ENCODE results near the gene GNPDA1. TPM values are rescaled to one million over a fixed set of nuclear protein-coding genes. Genes with fewer than 3 reads are reported as not detected.
"Not testable (repeated sequence)": the region's sequence is repeated elsewhere in the genome, so short reads cannot be mapped to it uniquely, and the experiment has no call there.

GNPDA1 gene
- total RNA-seq, 2 donors from 2014 or later, result 11.4 to 42.2 TPM

DNA sequence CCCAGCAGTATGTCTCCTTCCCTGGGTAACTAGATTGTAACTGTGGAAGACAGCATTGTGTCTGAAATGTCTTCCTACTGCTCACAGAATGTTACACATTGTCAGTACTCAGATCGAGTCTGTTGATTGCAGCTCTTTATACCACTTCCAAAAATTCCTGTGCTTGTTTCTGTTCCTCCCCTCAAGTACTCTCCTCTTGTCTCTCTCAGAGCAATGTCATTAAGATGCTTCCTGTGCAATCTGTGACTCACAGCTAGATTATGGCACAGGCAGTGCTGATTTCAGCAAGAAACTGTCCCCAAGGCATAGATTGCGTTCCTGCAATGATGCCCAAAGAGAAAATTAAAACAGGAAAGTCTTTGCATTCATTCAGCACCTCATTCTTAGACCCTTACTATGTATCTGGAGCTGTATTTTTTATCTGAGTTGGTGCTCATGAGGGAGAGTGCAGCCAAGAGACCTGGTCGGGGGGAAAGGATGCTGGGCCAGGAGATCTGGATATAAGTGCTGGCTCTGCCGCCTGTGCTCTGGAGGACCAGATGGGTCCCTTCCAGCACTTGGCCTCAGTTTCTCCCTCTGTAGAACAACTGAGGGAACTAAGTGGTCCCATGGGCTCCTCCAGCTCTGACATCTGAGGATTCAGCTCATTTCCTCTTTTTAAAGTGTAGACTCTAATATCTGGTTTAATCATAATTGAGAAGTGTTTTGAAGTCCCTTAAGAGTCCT lies 40.8 kb upstream of the GNPDA1 start:
- ATAC-seq (peak; percentile 65), DNase-seq (peak in 2 of 4 donors; percentile 10 to 50)
- H3K4me1 ChIP-seq, result peaks cover 15% of the 10 kb centered on the region
- H3K27me3 ChIP-seq, result no peaks in the 10 kb centered on the region
- intact Hi-C loops (cut with DNase I), result no loop called here
- 63 to 64% methylated on average over 4 of the region's 4 CpGs for WGBS, 2 donors
- no peaks in the 10 kb centered on the region for H3K36me3 ChIP-seq (replicated peaks in 1 of 2; ENCODE audit: insufficient read depth in 1 of 2, low read depth in 2 of 2)
- H3K27ac ChIP-seq, result peak overlapping the region in 1 of 4 donors; percentile 46
- no peak overlapping the region for H3K4me3 ChIP-seq
- no peaks in the 10 kb centered on the region for H3K9me3 ChIP-seq
- TF ChIP-seq POLR2A (IDR thresholded peaks at IDR 0.05), result no peak
- TF ChIP-seq, protein P1, sequence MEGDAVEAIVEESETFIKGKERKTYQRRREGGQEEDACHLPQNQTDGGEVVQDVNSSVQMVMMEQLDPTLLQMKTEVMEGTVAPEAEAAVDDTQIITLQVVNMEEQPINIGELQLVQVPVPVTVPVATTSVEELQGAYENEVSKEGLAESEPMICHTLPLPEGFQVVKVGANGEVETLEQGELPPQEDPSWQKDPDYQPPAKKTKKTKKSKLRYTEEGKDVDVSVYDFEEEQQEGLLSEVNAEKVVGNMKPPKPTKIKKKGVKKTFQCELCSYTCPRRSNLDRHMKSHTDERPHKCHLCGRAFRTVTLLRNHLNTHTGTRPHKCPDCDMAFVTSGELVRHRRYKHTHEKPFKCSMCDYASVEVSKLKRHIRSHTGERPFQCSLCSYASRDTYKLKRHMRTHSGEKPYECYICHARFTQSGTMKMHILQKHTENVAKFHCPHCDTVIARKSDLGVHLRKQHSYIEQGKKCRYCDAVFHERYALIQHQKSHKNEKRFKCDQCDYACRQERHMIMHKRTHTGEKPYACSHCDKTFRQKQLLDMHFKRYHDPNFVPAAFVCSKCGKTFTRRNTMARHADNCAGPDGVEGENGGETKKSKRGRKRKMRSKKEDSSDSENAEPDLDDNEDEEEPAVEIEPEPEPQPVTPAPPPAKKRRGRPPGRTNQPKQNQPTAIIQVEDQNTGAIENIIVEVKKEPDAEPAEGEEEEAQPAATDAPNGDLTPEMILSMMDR (IDR thresholded peaks at IDR 0.05), result no peak

GRCh38 chr5:142052026-142052425 lies 39.2 kb upstream of the GNPDA1 start:
- H3K4me1 ChIP-seq; H3K36me3 ChIP-seq (replicated peaks in 1 of 2; ENCODE audit: insufficient read depth in 1 of 2, low read depth in 2 of 2); H3K27ac ChIP-seq; H3K27me3 ChIP-seq; H3K9me3 ChIP-seq; H3K4me3 ChIP-seq; intact Hi-C loops (cut with DNase I); ATAC-seq; DNase-seq: not testable (repeated sequence)
- WGBS, 2 donors, result 68 to 89% methylated on average over 4 of the region's 4 CpGs

DNA sequence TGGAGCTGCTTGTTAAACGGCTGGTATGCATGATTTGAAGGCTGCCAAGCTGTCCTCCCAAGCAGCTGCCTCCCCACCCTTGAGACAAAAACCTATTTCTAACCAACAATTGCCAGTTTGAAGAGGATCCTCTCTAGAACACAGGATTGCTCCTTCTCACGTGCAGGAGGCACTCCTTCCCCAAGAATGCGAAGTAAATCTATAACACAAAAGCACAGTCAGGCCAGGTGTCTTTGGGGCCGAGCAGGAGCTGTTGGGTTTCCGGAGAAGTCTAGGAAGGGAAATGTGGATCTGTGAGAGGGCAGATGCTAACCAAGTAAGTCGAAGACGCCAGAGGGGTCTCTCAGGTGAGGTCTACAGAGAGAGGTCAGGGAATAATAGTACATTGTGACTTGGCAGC lies 35.4 kb upstream of the GNPDA1 start:
- Histone ChIP-seq H3K27me3 (no peaks in the 10 kb centered on the region), H3K36me3 (replicated peaks in 1 of 2; ENCODE audit: insufficient read depth in 1 of 2, low read depth in 2 of 2) (no peaks in the 10 kb centered on the region), H3K9me3 (no peaks in the 10 kb centered on the region), H3K27ac (no peak overlapping the region), H3K4me1 (no peaks in the 10 kb centered on the region), H3K4me3 (no peak overlapping the region)
- no peak for DNase-seq
- 61 to 62% methylated on average over 7 of the region's 7 CpGs for WGBS, 2 donors
- intact Hi-C loops (cut with DNase I), result no loop called here
- ATAC-seq, result no peak
- no peak for TF ChIP-seq POLR2A (IDR thresholded peaks at IDR 0.05)
- TF ChIP-seq, protein P1 (IDR thresholded peaks at IDR 0.05), result no peak

DNA sequence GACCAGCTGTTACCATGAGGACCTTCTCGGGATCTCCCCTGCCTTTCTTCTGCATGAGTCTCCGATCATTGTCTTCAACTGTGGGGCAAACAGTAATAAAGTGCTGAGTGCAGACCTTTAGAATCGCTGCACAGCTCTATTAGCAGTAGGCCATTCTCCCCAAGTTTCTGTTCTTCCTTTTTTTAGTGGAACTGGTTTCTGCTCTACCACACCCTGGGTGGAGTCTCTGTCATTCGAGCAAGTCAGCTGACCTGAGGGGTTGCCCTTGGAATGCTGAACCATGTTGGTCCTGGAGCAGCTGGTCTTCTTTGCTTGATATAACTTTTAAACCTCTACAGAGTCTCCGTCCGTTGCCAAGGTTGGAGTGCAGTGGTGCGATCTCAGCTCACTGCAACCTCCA lies 33.4 kb upstream of the GNPDA1 start:
- Histone ChIP-seq H3K27me3 (no peaks in the 10 kb centered on the region), H3K36me3 (replicated peaks in 1 of 2; ENCODE audit: insufficient read depth in 1 of 2, low read depth in 2 of 2) (no peaks in the 10 kb centered on the region), H3K4me1 (no peaks in the 10 kb centered on the region), H3K27ac (no peak overlapping the region), H3K9me3 (no peaks in the 10 kb centered on the region), H3K4me3 (no peak overlapping the region)
- intact Hi-C loops (cut with DNase I), result no loop called here
- TF ChIP-seq, protein P1 (IDR thresholded peaks at IDR 0.05), result no peak
- no peak for TF ChIP-seq POLR2A (IDR thresholded peaks at IDR 0.05)
- WGBS, 2 donors, result 74 to 81% methylated on average over 7 of the region's 7 CpGs
- ATAC-seq (no peak), DNase-seq (peak in 1 of 4 donors; percentile 31)

DNA sequence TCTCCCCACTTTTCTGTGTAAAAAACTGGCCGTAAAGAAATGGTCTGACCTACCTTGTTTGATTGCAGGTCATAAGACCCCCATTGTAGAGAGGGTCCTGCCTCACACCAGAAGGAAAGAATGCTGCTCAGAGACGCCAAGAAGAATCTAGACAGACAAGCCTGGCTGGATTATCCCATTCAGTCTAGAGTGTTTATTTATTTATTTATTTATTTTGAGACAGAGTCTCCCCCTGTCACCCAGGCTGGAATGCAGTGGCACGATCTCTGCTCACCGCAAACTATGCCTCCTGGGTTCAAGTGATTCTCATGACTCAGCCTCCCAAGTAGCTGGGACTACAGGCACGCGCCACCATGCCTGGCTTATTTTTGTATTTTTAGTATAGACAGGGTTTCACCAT lies 28.1 kb upstream of the GNPDA1 start:
- intact Hi-C loops (cut with DNase I); H3K9me3 ChIP-seq; H3K4me3 ChIP-seq; ATAC-seq; H3K36me3 ChIP-seq (replicated peaks in 1 of 2; ENCODE audit: insufficient read depth in 1 of 2, low read depth in 2 of 2); H3K27me3 ChIP-seq; DNase-seq; H3K4me1 ChIP-seq; H3K27ac ChIP-seq: not testable (repeated sequence)
- 89 to 97% methylated on average over 6 of the region's 6 CpGs for WGBS, 2 donors

DNA sequence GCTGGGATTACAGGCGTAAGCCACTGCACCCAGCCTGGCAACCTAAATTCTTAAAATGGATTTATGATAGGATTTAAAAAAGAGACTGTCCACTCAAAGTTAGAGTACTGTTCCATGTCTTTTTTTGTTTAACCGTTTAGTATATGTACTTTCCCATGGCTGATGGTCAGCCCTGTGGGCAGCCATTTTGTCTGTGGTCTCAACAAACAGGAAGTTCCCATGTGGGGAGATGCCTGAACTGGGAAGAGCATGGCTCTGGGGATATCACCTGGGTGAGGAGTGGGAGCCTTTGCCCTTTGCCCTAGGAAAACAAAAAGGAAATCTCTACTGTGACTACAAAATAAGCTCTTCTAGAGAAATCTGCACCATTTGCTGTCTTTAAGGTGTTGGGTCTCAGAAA lies 27.5 kb upstream of the GNPDA1 start:
- no peaks in the 10 kb centered on the region for H3K27me3 ChIP-seq
- H3K4me1 ChIP-seq, result no peaks in the 10 kb centered on the region
- no peaks in the 10 kb centered on the region for H3K9me3 ChIP-seq
- no peak overlapping the region for H3K27ac ChIP-seq
- intact Hi-C loops (cut with DNase I), result no loop called here
- DNase-seq (no peak), ATAC-seq (no peak)
- 79 to 88% methylated on average over 2 of the region's 2 CpGs for WGBS, 2 donors
- TF ChIP-seq, protein P1 (IDR thresholded peaks at IDR 0.05), result no peak
- TF ChIP-seq POLR2A (IDR thresholded peaks at IDR 0.05), result no peak
- H3K4me3 ChIP-seq, result no peak overlapping the region
- H3K36me3 ChIP-seq (replicated peaks in 1 of 2; ENCODE audit: insufficient read depth in 1 of 2, low read depth in 2 of 2), result no peaks in the 10 kb centered on the region

All from body of pancreas (tissue), 4 donors.